ENCODE results near the gene N4BP3.
"Not testable (repeated sequence)": the region's sequence is repeated elsewhere in the genome, so short reads cannot be mapped to it uniquely, and the experiment has no call there.

Gene N4BP3

GRCh38 chr5:178123094-178123965 lies 10.0 kb downstream of the N4BP3 start:
- no peak for DNase-seq

GRCh38 chr5:178123966-178124925 lies 10.9 kb downstream of the N4BP3 start:
- no peak for DNase-seq

DNA sequence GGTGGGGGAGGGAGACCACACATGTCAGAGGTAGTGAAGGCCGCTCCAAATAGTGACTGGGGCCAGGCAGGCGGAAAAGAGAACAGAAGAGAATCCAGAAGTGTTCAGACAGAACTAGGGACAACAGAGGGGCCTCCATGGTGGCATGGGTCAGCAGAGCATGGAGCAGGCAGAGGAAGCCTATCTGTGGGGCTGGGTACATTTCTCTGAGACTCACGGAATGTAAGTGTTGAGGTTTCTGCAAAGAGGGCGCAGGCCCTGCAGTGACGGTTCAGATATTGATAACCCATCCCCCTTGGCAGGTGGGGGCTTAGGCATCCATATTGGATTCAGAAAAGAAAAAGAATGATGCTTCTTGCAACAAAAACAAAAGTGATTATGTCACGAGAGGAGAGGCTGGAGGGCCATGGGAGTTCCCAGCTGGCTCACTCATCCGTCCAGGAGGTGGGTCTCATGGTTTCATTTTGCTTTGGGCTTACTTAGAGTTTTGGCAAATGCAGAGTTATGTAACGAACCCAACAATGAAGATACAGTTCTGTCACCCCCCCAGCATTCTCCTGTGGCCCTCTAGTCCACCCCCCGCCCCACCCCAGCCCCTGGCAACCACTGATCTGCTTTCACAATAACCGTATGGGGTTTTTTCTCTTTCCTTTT lies 12.0 kb downstream of the N4BP3 start:
- DNase-seq: no peak

GRCh38 chr5:178126556-178126955 lies 13.2 kb downstream of the N4BP3 start:
- DNase-seq: no peak

DNA sequence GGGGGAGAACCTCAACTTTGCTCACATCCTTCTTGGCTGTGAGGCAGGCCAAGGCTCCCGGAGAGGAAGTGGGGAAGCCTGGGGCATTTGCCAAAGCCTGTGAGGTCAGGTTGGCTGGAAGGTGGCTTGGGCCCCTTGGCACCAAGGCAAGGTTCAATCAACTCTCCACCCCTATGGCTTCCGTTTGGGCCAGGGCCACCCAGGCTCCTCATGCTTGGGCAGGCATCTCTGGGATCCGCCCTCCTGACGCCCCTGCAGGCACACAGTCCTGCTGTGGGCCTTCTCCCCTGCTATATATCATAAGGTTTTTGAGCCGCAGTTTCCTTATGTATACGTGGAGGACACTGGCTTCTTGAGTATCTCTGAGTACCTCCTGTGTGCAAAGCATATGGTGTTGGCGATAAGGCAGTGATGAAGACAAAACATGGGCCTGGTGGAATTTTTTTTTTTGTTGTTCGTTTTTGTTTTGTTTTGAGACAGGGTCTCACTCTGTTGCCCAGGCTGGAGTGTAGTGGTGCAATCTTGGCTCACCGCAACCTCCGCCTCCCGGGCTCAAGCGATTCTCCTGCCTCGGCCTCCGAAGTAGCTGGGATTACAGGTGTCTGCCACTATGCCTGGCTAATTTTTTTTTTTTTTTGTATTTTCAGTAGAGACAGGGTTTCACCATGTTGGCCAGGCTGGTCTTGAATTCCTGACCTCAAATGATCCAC lies 14.1 kb downstream of the N4BP3 start:
- not testable (repeated sequence) for DNase-seq

DNA sequence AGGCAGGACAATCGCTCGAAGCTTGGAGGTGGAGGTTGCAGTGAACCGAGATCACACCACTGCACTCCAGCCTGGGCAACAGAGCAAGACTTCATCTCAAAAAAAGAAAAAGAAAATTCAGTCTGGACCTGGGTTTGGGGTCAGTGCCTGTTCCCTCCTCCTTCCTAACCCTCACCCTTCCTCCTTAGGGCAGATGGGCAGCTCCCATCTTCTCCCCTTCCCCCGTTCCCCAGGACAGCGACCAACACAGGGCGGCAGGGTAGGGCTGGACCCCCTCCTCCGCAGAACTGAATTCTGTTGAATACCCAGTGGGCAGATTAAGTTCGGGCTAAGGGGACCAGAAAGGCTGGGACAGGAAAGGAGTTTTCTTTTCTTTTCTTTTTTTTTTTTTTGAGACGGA lies 16.0 kb downstream of the N4BP3 start:
- no peak for DNase-seq

DNA sequence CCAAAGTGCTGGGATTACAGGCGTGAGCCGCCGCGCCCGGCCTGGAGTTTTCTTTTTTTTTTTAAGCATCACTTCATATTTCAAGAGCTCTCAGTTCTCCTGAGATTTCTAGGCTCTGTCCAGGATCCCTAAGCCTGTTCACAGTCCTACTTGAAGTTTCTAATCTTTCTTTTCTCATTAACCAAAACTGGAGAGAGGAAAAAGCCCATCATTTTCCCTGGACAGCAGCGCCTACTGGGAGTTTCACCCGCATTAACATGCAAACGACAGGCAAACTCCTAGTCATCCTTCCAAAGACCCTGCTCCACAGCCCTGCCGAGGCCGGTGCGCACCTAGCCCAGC lies 16.9 kb downstream of the N4BP3 start:
- not testable (repeated sequence) for DNase-seq

GRCh38 chr5:178130576-178131445 lies 17.5 kb downstream of the N4BP3 start, which contains the start of gene RMND5B:
TSS of gene RMND5B (plus strand) at chr5:178131014. CDS start at chr5:178138120, 7,106 bp downstream.
- DNase-seq: peak; percentile 90

DNA sequence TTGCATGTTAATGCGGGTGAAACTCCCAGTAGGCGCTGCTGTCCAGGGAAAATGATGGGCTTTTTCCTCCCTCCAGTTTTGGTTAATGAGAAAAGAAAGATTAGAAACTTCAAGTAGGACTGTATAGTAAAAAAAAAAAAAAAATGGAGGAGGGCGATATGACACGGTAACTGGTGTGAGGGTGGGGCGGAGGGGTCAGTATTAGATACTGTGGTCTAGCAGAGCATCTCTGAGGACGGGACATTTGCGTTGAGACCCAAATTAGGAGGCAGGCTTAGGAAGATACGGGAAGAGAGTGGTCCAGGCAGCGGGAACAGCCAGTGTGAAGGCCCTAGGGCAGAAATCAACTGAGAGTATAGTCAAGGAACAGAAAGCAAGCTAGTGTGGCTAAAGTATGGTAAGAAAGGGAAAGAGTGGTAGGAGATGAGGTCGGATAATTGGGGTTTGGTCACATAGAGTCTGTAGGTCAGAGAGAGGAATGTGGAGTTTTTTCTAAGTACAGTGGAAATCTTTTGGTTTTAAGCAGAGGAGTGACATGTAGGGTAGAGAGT lies 18.2 kb downstream of the N4BP3 start:
- DNase-seq: no peak

DNA sequence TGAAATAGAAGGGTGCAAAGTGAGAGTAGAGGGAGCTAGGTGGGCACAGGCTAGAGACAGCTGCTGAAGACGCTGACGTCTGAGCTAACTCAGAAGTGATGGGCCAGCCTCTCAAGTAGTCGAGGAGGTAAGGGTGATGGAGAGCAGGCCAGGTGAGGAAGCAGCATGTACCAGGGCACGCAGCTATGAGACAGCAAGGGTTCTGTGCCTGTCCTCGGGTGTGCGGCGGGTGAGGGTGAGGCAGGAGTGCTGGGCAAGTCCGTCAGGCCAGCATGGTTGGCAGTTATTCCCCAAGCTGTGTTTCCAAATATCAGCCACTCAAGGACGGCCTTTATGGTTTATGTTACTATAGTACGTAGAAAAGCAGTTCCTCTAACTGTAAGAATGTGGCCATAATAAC lies 23.7 kb downstream of the N4BP3 start:
- DNase-seq: no peak

DNA sequence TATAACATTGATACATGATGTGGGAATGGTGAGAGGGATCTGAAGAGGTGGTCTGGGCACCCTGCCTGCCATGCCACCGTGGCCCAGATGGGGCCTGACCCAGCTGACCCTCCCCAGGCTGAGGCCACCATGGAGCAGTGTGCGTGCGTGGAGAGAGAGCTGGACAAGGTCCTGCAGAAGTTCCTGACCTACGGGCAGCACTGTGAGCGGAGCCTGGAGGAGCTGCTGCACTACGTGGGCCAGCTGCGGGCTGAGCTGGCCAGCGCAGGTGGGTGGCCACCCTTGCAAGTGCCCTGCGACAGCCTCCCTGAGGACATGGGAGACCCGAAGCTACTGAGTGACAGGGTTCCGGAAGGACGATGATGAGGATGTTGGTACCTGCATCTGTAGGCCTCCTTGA lies 24.7 kb downstream of the N4BP3 start:
- no peak for DNase-seq

DNA sequence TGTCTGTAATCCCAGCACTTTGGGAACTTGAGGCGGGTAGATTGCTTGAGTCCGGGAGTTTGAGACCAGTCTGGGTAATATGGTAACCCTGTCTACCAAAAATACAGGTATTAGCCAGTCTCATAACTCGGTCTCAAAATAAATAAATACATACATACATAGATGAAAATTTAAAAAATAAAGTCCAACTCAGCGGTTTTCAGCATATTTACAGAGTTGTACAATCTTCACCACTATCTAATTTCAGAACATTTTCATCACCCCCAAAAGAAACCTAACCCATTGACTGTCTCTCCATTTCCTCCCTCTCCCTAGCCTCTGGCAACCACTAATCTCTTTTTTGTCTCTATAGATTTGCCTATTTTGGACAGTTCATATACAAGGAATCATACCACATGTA lies 28.2 kb downstream of the N4BP3 start:
- no peak for DNase-seq

DNA sequence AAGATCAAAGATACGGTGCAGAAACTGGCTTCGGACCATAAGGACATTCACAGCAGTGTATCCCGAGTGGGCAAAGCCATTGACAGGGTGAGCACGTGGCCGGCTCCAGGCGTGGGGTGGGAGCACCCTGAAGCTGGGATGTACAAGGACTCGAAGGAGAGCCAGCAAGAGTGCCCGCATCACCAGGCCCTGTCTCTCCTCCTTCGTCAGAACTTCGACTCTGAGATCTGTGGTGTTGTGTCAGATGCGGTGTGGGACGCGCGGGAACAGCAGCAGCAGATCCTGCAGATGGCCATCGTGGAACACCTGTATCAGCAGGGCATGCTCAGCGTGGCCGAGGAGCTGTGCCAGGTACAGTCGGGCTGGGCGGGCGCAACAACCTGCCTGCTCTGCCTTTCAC lies 29.3 kb downstream of the N4BP3 start:
- no peak for DNase-seq

DNA sequence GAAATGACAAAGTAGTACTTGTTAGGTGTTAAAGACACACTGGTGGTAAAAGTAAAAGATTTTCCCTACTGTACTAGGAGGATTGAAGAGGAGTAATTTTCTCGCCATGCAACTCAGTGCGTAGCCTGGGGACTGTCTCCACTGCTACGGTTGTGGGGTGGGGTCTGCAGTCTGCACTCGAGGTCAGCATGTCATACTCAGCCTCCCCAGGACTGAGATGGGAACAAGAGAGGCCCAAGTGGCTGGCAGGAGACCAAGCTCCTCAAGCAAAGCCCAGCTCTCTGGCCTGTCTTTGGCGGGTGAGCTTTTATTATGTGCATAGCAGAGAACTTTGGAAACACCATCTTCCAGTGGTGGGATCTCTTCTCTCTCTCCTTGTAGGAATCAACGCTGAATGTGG lies 29.9 kb downstream of the N4BP3 start:
- no peak for DNase-seq

DNA sequence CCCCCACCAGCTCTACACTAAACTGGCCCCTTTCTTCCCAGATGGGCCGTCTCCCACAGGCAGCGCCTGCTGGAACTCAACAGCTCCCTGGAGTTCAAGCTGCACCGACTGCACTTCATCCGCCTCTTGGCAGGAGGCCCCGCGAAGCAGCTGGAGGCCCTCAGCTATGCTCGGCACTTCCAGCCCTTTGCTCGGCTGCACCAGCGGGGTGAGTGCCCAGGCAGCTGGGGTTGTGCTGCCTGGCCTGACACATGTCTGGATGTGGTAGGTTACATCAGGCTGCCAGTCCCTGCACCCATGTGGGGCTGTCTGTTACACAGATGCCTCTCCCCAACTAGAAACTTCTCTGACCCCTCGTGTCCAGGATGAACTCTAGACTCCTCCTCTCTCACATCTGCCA lies 30.6 kb downstream of the N4BP3 start:
- no peak for DNase-seq

GRCh38 chr5:178145965-178146820 lies 32.9 kb downstream of the N4BP3 start:
- DNase-seq: peak; percentile 87

GRCh38 chr5:178147406-178147805 lies 34.1 kb downstream of the N4BP3 start:
- DNase-seq: no peak

DNA sequence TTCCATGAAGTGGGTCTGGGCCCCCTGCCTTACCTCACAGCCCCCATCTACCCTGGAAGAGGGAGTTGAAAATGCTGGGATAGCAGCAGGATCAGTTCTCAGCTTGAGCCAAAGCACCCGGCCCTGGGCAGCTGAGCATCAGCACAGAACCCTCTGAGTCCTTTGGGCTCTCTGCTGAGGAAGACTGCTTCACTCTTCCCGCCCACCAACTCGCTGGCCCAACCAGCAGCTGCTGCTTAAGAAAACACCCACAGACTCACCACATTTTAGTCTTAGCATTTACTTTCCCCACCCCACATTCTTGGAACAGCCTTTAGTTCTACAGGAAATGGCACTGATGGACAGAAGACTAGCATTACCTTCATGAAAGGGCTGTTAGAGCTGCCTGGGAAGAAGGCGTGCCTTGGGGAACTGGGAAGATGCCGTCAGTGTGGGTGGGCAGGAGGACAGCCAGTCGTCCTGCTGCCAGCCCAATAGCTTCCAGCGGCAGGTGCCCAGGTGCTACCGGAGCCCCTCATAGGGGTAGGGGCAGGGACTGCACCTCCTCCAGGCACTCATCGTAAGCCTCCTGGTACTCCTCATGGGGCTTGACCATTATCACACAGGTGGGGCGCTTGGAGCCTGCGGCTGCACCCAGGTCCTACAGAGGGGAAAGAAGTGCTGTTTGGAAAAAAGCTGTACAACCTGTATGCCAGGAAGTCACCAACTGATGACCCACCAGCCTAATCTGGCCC lies 36.0 kb downstream of the N4BP3 start:
- DNase-seq: no peak

DNA sequence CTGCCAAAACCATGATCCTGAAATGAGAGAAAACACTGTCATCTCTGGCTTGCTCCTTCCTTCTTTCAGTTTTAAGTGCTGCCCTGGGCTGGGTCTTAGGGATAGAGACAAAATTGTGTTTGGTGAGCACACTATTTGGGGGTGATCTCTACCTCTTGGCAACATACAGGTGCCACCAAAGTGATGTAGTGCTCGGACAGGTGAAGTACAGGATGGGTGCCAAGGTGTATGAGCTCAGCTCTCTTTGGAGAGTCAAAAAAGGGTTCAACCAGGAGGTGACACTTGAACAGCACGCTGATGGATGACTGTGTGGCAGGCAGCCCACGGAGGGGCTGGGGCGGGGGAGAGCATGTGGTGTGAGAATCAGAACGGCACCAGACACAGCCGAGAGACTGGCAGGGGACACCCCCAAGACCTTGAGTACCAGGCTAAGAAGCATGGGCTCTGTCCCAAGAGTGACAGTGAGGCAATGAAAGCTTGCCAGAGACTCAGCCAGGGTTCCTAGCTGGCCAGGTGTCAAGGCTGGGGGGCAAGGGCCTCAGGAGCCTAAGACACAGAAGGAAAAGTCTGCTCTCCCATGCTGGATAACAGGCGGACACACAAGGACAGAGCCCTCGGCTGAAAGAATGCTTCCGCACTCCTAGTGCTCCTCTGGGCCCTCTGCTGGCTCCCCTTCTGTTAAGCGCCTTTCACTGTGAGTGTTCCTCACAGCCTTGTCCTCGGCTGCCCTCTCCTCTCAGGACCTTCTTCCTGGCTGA lies 37.8 kb downstream of the N4BP3 start:
- no peak for DNase-seq
